ENCODE data around the gene KLHL17. TPM values are rescaled to one million over a fixed set of nuclear protein-coding genes. Genes with fewer than 3 reads are reported as not detected.
"Not testable (repeated sequence)": the region's sequence is repeated elsewhere in the genome, so short reads cannot be mapped to it uniquely, and the experiment has no call there.

The KLHL17 gene
- total RNA-seq, 1 donor from 2014 or later, result 1.0 TPM

GRCh38 chr1:980602-981395, 20.4 kb downstream of the KLHL17 start:
- H3K27me3 ChIP-seq (ENCODE audit: control insufficient read depth in 3 of 3, insufficient read depth in 3 of 3, low read length in 3 of 3), result peaks cover 0 to 12% (median 6%) of the 10 kb centered on the region in 3 donors
- H3K4me3 ChIP-seq (ENCODE audit: low read length in 3 of 3), result peak overlapping the region; percentile 81 to 96 (median 83)
- peaks cover 28 to 62% (median 39%) of the 10 kb centered on the region in 3 donors for H3K4me1 ChIP-seq (ENCODE audit: control insufficient read depth in 3 of 3, insufficient read depth in 3 of 3, low read length in 3 of 3)
- peak overlapping the region; percentile 99 for H3K27ac ChIP-seq (ENCODE audit: low read depth, low read length)
- peaks cover 5 to 29% (median 6%) of the 10 kb centered on the region in 3 donors for H3K36me3 ChIP-seq (ENCODE audit: control insufficient read depth in 3 of 3, insufficient read depth in 3 of 3, low read length in 3 of 3)
- no peaks in the 10 kb centered on the region for H3K9me3 ChIP-seq (ENCODE audit: control insufficient read depth in 3 of 3, low read length in 3 of 3)
- peak overlapping the region; percentile 97 to 100 (median 97) for H3K9ac ChIP-seq (ENCODE audit: low read depth in 1 of 3, low read length in 3 of 3)

- Histone ChIP-seq H3K4me1 (ENCODE audit: control insufficient read depth in 3 of 3, insufficient read depth in 3 of 3, low read length in 3 of 3) (peaks cover 28 to 57% (median 35%) of the 10 kb centered on the region in 3 donors), H3K9ac (ENCODE audit: low read depth in 1 of 3, low read length in 3 of 3) (peak overlapping the region; percentile 97 to 100 (median 97)), H3K9me3 (ENCODE audit: control insufficient read depth in 3 of 3, low read length in 3 of 3) (no peaks in the 10 kb centered on the region), H3K27me3 (ENCODE audit: control insufficient read depth in 3 of 3, insufficient read depth in 3 of 3, low read length in 3 of 3) (peaks cover 0 to 7% (median 3%) of the 10 kb centered on the region in 3 donors), H3K27ac (ENCODE audit: low read depth, low read length) (peak overlapping the region; percentile 99), H3K4me3 (ENCODE audit: low read length in 3 of 3) (peak overlapping the region; percentile 81 to 85 (median 83)), H3K36me3 (ENCODE audit: control insufficient read depth in 3 of 3, insufficient read depth in 3 of 3, low read length in 3 of 3) (peaks cover 5 to 29% (median 6%) of the 10 kb centered on the region in 3 donors)
These were observed 21.1 kb downstream of the KLHL17 start for GRCh38 chr1:981491-981954.

DNA sequence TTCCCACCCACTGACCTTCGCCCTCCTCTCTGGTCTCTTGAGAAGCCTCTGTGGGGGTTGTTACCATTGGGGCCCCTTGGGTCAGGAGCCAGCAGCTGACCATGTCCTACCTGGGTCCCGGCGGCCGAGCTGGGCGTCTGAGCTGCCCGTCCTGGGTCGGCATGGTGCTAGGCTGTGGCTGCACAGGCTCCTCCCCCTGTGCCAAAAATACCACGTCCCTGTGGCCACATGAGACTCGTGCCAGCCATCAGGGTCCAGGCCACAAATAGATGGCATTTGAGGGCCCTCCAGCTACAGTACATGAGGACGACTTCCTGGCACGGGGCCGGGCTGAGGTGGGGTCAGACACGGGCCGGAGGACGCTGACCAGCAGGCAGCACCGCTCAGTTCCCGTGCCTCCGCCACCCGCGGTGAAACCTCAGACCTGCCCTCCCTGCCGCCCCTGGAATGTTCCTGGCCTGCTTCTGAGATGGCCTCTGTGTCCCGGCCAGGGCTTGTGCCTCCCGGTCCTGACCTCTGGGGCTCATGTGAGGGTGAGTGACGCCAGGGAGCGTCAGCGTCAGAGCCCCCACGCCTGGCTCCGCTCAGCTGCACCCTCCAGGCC, 21.7 kb downstream of the KLHL17 start, which contains the start of gene PERM1:
Gene PERM1 (minus strand): TSS at position 139 of the 604 bp plus-strand sequence. CDS start 1,064 bp downstream, outside the sequence.
- no peaks in the 10 kb centered on the region for H3K9me3 ChIP-seq (ENCODE audit: control insufficient read depth in 3 of 3, low read length in 3 of 3)
- peak within 1 kb of the TSS; percentile 81 to 85 (median 83) for H3K4me3 ChIP-seq (ENCODE audit: low read length in 3 of 3)
- H3K27me3 ChIP-seq (ENCODE audit: control insufficient read depth in 3 of 3, insufficient read depth in 3 of 3, low read length in 3 of 3), result peaks cover 0 to 7% (median 3%) of the 10 kb centered on the region in 3 donors
- peaks cover 5 to 29% (median 6%) of the 10 kb centered on the region in 3 donors for H3K36me3 ChIP-seq (ENCODE audit: control insufficient read depth in 3 of 3, insufficient read depth in 3 of 3, low read length in 3 of 3)
- H3K27ac ChIP-seq (ENCODE audit: low read depth, low read length), result peak within 1 kb of the TSS; percentile 99
- peak within 1 kb of the TSS; percentile 97 to 100 (median 97) for H3K9ac ChIP-seq (ENCODE audit: low read depth in 1 of 3, low read length in 3 of 3)
- H3K4me1 ChIP-seq (ENCODE audit: control insufficient read depth in 3 of 3, insufficient read depth in 3 of 3, low read length in 3 of 3), result peaks cover 28 to 57% (median 35%) of the 10 kb centered on the region in 3 donors

DNA sequence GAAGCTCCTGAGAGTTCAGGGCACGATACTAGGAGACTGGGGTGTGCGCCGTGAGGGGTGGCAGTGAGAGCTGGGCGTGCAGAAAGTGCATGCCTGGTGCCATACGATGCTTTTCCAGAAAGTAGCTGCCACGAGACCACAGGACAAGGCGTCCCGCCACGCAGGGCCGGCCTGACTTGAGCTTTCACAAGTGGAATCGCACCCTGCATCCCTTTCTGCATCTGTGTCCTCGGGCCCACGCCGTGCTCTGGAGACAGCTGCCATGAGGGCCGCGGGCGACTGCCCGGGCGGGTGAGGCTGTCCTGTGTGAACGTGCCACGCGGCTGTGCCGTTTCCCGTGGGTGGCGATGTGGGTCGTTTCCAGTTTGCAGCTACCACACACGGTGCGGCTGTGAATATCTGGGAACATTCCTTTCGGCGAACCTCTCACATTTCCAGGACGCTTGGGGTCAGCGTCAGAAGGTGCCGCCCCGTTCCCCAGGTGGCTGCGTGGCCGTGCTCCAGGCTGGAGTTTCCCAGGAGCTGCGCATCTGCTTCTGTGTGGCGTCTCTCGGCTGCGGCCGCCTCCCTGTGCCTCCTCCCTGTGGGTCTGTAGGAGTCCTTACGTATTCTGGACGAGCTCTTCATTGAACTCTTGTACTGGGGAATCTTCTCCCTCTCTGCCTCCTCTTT, 22.5 kb downstream of the KLHL17 start:
- peaks cover 5 to 29% (median 6%) of the 10 kb centered on the region in 3 donors for H3K36me3 ChIP-seq (ENCODE audit: control insufficient read depth in 3 of 3, insufficient read depth in 3 of 3, low read length in 3 of 3)
- peak overlapping the region; percentile 89 to 100 (median 97) for H3K9ac ChIP-seq (ENCODE audit: low read depth in 1 of 3, low read length in 3 of 3)
- H3K4me1 ChIP-seq (ENCODE audit: control insufficient read depth in 3 of 3, insufficient read depth in 3 of 3, low read length in 3 of 3), result peaks cover 28 to 57% (median 35%) of the 10 kb centered on the region in 3 donors
- H3K27ac ChIP-seq (ENCODE audit: low read depth, low read length), result peak overlapping the region; percentile 99
- H3K9me3 ChIP-seq (ENCODE audit: control insufficient read depth in 3 of 3, low read length in 3 of 3), result no peaks in the 10 kb centered on the region
- peak overlapping the region; percentile 63 to 83 (median 81) for H3K4me3 ChIP-seq (ENCODE audit: low read length in 3 of 3)
- H3K27me3 ChIP-seq (ENCODE audit: control insufficient read depth in 3 of 3, insufficient read depth in 3 of 3, low read length in 3 of 3), result peaks cover 0 to 7% (median 3%) of the 10 kb centered on the region in 3 donors

DNA sequence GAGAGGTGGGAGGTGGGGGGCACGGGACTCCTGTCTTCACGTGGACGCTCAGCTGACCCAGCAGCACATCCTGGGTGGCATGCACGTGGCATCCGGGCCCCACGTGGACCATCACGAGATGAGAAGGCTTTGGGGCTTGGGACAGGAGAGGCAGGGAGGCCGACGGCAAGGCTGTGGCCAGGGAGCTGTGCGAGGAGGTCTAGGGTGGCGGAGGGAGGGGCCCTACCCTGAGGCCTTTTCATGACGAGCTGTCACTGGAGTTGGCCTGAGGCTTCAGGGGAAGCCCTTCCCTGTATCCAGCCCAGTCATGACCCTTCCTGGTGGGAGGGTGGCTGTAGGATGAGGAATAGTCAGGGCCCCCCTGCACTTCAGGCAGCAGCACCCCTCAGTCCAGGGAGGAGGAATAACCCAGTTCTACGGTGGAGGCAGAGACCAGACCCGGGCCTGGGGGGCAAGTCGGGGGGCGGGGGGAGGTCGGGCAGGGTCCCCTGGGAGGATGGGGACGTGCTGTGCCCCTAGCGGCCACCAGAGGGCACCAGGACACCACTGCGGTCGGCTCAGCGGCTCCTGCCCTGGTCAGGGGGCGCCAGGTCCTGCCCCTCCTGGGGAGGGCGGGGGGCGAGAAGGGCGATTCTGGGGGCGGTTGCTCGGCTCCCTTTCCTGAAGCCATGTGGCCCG, 23.6 kb downstream of the KLHL17 start:
- H3K9ac ChIP-seq (ENCODE audit: low read depth in 1 of 3, low read length in 3 of 3), result peak overlapping the region in 1 of 3 donors; percentile 100
- peaks cover 0 to 3% (median 3%) of the 10 kb centered on the region in 3 donors for H3K27me3 ChIP-seq (ENCODE audit: control insufficient read depth in 3 of 3, insufficient read depth in 3 of 3, low read length in 3 of 3)
- H3K9me3 ChIP-seq (ENCODE audit: control insufficient read depth in 3 of 3, low read length in 3 of 3), result no peaks in the 10 kb centered on the region
- peaks cover 5 to 20% (median 6%) of the 10 kb centered on the region in 3 donors for H3K36me3 ChIP-seq (ENCODE audit: control insufficient read depth in 3 of 3, insufficient read depth in 3 of 3, low read length in 3 of 3)
- no peak overlapping the region for H3K27ac ChIP-seq (ENCODE audit: low read depth, low read length)
- H3K4me1 ChIP-seq (ENCODE audit: control insufficient read depth in 3 of 3, insufficient read depth in 3 of 3, low read length in 3 of 3), result peaks cover 22 to 46% (median 31%) of the 10 kb centered on the region in 3 donors
- H3K4me3 ChIP-seq (ENCODE audit: low read length in 3 of 3), result peak overlapping the region in 1 of 3 donors; percentile 81

- no peak overlapping the region for H3K4me3 ChIP-seq (ENCODE audit: low read length in 3 of 3)
These were observed 24.1 kb downstream of the KLHL17 start for GRCh38 chr1:984476-984814.

GRCh38 chr1:985126-985525, 24.7 kb downstream of the KLHL17 start:
- no peak overlapping the region for H3K4me3 ChIP-seq (ENCODE audit: low read length in 3 of 3)
- peaks cover 0 to 8% (median 0%) of the 10 kb centered on the region in 3 donors for H3K36me3 ChIP-seq (ENCODE audit: control insufficient read depth in 3 of 3, insufficient read depth in 3 of 3, low read length in 3 of 3)
- no peak overlapping the region for H3K9ac ChIP-seq (ENCODE audit: low read depth in 1 of 3, low read length in 3 of 3)
- no peak overlapping the region for H3K27ac ChIP-seq (ENCODE audit: low read depth, low read length)
- peaks cover 12 to 34% (median 31%) of the 10 kb centered on the region in 3 donors for H3K4me1 ChIP-seq (ENCODE audit: control insufficient read depth in 3 of 3, insufficient read depth in 3 of 3, low read length in 3 of 3)
- H3K27me3 ChIP-seq (ENCODE audit: control insufficient read depth in 3 of 3, insufficient read depth in 3 of 3, low read length in 3 of 3), result peaks cover 0 to 3% (median 3%) of the 10 kb centered on the region in 3 donors
- H3K9me3 ChIP-seq (ENCODE audit: control insufficient read depth in 3 of 3, low read length in 3 of 3), result no peaks in the 10 kb centered on the region

More at GRCh38 chr1:984476-984814, 24.1 kb downstream of the KLHL17 start:
- Histone ChIP-seq H3K4me1 (ENCODE audit: control insufficient read depth in 3 of 3, insufficient read depth in 3 of 3, low read length in 3 of 3) (peaks cover 17 to 41% (median 31%) of the 10 kb centered on the region in 3 donors), H3K9me3 (ENCODE audit: control insufficient read depth in 3 of 3, low read length in 3 of 3) (no peaks in the 10 kb centered on the region), H3K27me3 (ENCODE audit: control insufficient read depth in 3 of 3, insufficient read depth in 3 of 3, low read length in 3 of 3) (peaks cover 0 to 3% (median 3%) of the 10 kb centered on the region in 3 donors), H3K36me3 (ENCODE audit: control insufficient read depth in 3 of 3, insufficient read depth in 3 of 3, low read length in 3 of 3) (peaks cover 5 to 15% (median 6%) of the 10 kb centered on the region in 3 donors), H3K27ac (ENCODE audit: low read depth, low read length) (no peak overlapping the region), H3K9ac (ENCODE audit: low read depth in 1 of 3, low read length in 3 of 3) (no peak overlapping the region)

- H3K9ac ChIP-seq (ENCODE audit: low read depth in 1 of 3, low read length in 3 of 3); H3K36me3 ChIP-seq (ENCODE audit: control insufficient read depth in 3 of 3, insufficient read depth in 3 of 3, low read length in 3 of 3); H3K27ac ChIP-seq (ENCODE audit: low read depth, low read length); H3K9me3 ChIP-seq (ENCODE audit: control insufficient read depth in 3 of 3, low read length in 3 of 3); H3K4me1 ChIP-seq (ENCODE audit: control insufficient read depth in 3 of 3, insufficient read depth in 3 of 3, low read length in 3 of 3); H3K4me3 ChIP-seq (ENCODE audit: low read length in 3 of 3); H3K27me3 ChIP-seq (ENCODE audit: control insufficient read depth in 3 of 3, insufficient read depth in 3 of 3, low read length in 3 of 3): not testable (repeated sequence)
These were observed 27.7 kb downstream of the KLHL17 start for GRCh38 chr1:988061-988460.

DNA sequence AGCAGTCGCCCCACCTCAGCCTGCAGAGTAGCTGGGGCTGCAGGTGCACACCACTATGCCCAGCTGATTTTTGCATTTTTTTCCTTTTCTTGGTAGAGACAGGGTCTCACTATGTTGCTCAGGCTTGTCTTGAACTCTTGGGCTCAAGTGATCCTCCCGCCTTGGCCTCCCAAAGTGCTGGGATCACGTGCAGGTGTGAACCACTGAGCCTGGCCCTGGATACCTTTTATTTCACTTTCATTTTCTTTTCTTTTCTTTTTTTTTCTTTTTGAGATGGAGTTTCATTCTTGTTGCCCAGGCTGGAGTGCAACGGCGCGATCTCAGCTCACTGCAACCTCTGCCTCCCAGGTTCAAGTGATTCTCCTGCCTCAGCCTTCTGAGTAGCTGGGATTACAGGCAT, 30.9 kb downstream of the KLHL17 start:
- H3K4me3 ChIP-seq (ENCODE audit: low read length in 3 of 3); H3K9ac ChIP-seq (ENCODE audit: low read depth in 1 of 3, low read length in 3 of 3); H3K4me1 ChIP-seq (ENCODE audit: control insufficient read depth in 3 of 3, insufficient read depth in 3 of 3, low read length in 3 of 3); H3K36me3 ChIP-seq (ENCODE audit: control insufficient read depth in 3 of 3, insufficient read depth in 3 of 3, low read length in 3 of 3); H3K9me3 ChIP-seq (ENCODE audit: control insufficient read depth in 3 of 3, low read length in 3 of 3); H3K27ac ChIP-seq (ENCODE audit: low read depth, low read length); H3K27me3 ChIP-seq (ENCODE audit: control insufficient read depth in 3 of 3, insufficient read depth in 3 of 3, low read length in 3 of 3): not testable (repeated sequence)
